Measurements from ENCODE around the gene PRKD3. TPM values are rescaled to one million over a fixed set of nuclear protein-coding genes. Genes with fewer than 3 reads are reported as not detected.
A peak's percentile ranks its signal among the peaks of the same experiment; 100 is the strongest.

The PRKD3 gene
- total RNA-seq (10 to 100 TPM; 17.4 to 24.6 (median 20.6) TPM), polyA plus RNA-seq (5.6 TPM)
- long read RNA-seq, donor 1, partial matches to known transcripts, result 3 of 14 reads
- long read RNA-seq, donor 1, other reads (novel, unspliced or antisense), result 11 of 14 reads
- long read RNA-seq, donor 2, partial matches to known transcripts, result 1 of 3 reads
- long read RNA-seq, donor 2, other reads (novel, unspliced or antisense), result 2 of 3 reads
- long read RNA-seq, donor 3, full-length matches to known transcripts, result 1 of 10 reads
- long read RNA-seq, donor 3, partial matches to known transcripts, result 2 of 10 reads
- long read RNA-seq, donor 3, other reads (novel, unspliced or antisense), result 7 of 10 reads
- long read RNA-seq, donor 4, full-length matches to known transcripts, result 1 of 3 reads
- long read RNA-seq, donor 4, partial matches to known transcripts, result 1 of 3 reads
- long read RNA-seq, donor 4, other reads (novel, unspliced or antisense), result 1 of 3 reads

GRCh38 chr2:37324786-37325624, at the start of gene PRKD3:
TSS of gene PRKD3 (minus strand) at chr2:37324833. CDS start at chr2:37316524, 8,309 bp downstream.
- ATAC-seq, result peak; percentile 90 to 94
- H3K27ac ChIP-seq (ENCODE audit: low read length), result peak within 1 kb of the TSS; percentile 62
- peak within 1 kb of the TSS; percentile 99 for H3K4me3 ChIP-seq (ENCODE audit: low read length)
- DNase-seq, result peak in 1 of 3 donors; percentile 75
- H3K4me1 ChIP-seq (ENCODE audit: control insufficient read depth, insufficient read depth, low read length), result no peaks in the 10 kb centered on the region
- intact Hi-C loops (cut with DNase I), result no loop called here
- no peaks in the 10 kb centered on the region for H3K27me3 ChIP-seq (ENCODE audit: control insufficient read depth, insufficient read depth)
- no peaks in the 10 kb centered on the region for H3K9me3 ChIP-seq (ENCODE audit: control insufficient read depth, low read length)
- WGBS, result 2% methylated on average over 78 of the region's 79 CpGs

DNA sequence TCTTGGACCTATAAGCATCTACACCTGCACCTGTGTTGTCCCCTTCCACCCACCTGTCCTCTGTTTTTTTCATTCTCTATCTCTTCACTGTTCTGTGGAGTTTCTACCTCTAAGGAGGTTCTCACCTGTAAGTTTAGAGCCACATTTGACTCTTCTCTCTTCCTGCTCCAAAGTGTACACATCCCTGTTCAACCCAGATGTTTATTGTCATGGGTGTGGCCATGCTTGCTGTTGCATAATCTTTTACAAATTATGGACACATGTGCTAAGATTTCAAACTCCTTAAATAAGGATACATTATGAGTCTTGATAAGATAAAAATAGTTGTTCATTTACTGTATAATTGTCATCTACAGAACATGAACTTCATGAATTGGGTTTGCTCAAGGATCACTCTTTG, 47.4 kb upstream of the PRKD3 start:
- Histone ChIP-seq H3K9me3 (ENCODE audit: control insufficient read depth, low read length) (no peaks in the 10 kb centered on the region), H3K4me1 (ENCODE audit: control insufficient read depth, insufficient read depth, low read length) (no peaks in the 10 kb centered on the region), H3K4me3 (ENCODE audit: low read length) (no peak overlapping the region), H3K27ac (ENCODE audit: low read length) (no peak overlapping the region), H3K27me3 (ENCODE audit: control insufficient read depth, insufficient read depth) (no peaks in the 10 kb centered on the region)
- intact Hi-C loops (cut with DNase I), result no loop called here
- DNase-seq (no peak), ATAC-seq (no peak)

DNA sequence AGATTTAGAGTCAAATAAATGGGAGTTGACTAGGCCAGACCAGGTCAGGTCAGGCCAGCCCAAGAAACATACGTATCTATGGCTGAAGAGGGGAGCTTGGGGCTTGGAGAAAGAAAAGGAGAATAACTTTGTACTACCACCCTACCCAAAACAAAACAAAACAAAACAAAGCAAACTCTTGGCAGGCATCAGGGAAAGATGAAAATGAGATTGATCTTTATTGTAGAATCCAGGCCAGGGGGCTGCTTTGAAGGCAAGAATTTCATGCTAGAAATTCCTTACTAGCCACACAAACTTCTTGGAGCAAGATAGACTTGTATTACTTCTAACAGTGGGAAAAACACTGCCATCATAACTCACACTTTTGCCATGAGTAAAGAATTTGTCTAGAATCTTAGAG, 46.0 kb upstream of the PRKD3 start:
- no peak overlapping the region for H3K27ac ChIP-seq (ENCODE audit: low read length)
- H3K9me3 ChIP-seq (ENCODE audit: control insufficient read depth, low read length), result no peaks in the 10 kb centered on the region
- WGBS, result 96% methylated on average over 1 of the region's 1 CpG
- intact Hi-C loops (cut with DNase I), result no loop called here
- no peak overlapping the region for H3K4me3 ChIP-seq (ENCODE audit: low read length)
- H3K4me1 ChIP-seq (ENCODE audit: control insufficient read depth, insufficient read depth, low read length), result no peaks in the 10 kb centered on the region
- H3K27me3 ChIP-seq (ENCODE audit: control insufficient read depth, insufficient read depth), result no peaks in the 10 kb centered on the region
- no peak for ATAC-seq
- no peak for DNase-seq

DNA sequence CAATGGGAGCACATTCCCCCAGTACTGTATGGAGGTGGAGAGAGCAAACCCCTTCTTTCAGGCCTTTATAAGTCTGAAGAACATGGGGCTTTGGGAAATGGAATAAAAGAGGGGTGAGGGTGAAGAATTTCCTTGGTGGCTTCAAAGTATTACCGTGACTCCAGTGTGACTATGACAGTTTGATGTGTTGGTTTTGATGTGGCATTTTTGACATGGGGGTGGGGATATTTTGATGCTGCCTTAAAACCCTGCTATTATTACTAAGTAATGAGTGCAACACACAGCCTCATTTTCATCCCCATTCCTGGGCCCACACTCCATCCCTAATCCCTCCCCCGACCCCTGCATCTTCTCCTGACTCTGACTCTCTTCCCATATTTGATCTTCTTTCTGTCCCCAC, 43.4 kb upstream of the PRKD3 start:
- H3K4me1 ChIP-seq (ENCODE audit: control insufficient read depth, insufficient read depth, low read length), result no peaks in the 10 kb centered on the region
- no peak overlapping the region for H3K27ac ChIP-seq (ENCODE audit: low read length)
- intact Hi-C loops (cut with DNase I), result no loop called here
- no peak overlapping the region for H3K4me3 ChIP-seq (ENCODE audit: low read length)
- no peaks in the 10 kb centered on the region for H3K9me3 ChIP-seq (ENCODE audit: control insufficient read depth, low read length)
- 98% methylated on average over 2 of the region's 2 CpGs for WGBS
- no peaks in the 10 kb centered on the region for H3K27me3 ChIP-seq (ENCODE audit: control insufficient read depth, insufficient read depth)
- ATAC-seq, result no peak
- no peak for DNase-seq

DNA sequence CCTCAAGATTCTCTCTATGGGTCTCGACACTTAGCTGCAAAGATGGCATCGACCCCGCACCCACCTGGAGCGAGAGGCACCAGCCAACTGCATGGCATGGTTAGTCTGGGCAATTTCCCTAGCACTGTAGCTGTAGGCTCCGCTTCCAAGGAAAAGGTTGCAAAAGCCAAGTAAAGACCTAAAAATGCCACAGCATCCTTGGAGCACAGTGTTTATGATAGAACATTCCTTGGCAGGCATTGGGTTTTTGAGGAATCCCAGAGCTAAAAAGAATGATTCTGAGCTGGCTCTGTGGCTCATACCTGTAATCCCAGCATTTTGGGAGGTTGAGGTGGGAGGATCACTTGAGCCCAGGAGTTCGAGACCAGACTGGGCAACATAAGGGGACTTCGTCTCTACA, 42.7 kb upstream of the PRKD3 start:
- Histone ChIP-seq H3K27me3 (ENCODE audit: control insufficient read depth, insufficient read depth) (no peaks in the 10 kb centered on the region), H3K4me3 (ENCODE audit: low read length) (no peak overlapping the region), H3K9me3 (ENCODE audit: control insufficient read depth, low read length) (no peaks in the 10 kb centered on the region), H3K4me1 (ENCODE audit: control insufficient read depth, insufficient read depth, low read length) (no peaks in the 10 kb centered on the region), H3K27ac (ENCODE audit: low read length) (no peak overlapping the region)
- WGBS, result 96% methylated on average over 7 of the region's 7 CpGs
- DNase-seq (no peak), ATAC-seq (no peak)
- intact Hi-C loops (cut with DNase I), result no loop called here

GRCh38 chr2:37366773-37367172, 42.1 kb upstream of the PRKD3 start:
- peak in 1 of 2 donors; percentile 51 for ATAC-seq
- Histone ChIP-seq H3K9me3 (ENCODE audit: control insufficient read depth, low read length) (no peaks in the 10 kb centered on the region), H3K27ac (ENCODE audit: low read length) (no peak overlapping the region), H3K4me3 (ENCODE audit: low read length) (no peak overlapping the region), H3K4me1 (ENCODE audit: control insufficient read depth, insufficient read depth, low read length) (no peaks in the 10 kb centered on the region), H3K27me3 (ENCODE audit: control insufficient read depth, insufficient read depth) (no peaks in the 10 kb centered on the region)
- DNase-seq, result no peak
- intact Hi-C loops (cut with DNase I), result no loop called here
- WGBS, result 62% methylated on average over 4 of the region's 4 CpGs

GRCh38 chr2:37365669-37366068, 41.0 kb upstream of the PRKD3 start:
- DNase-seq (no peak), ATAC-seq (no peak)
- intact Hi-C loops (cut with DNase I), result no loop called here
- Histone ChIP-seq H3K27ac (ENCODE audit: low read length) (no peak overlapping the region), H3K4me1 (ENCODE audit: control insufficient read depth, insufficient read depth, low read length) (no peaks in the 10 kb centered on the region), H3K4me3 (ENCODE audit: low read length) (no peak overlapping the region), H3K9me3 (ENCODE audit: control insufficient read depth, low read length) (no peaks in the 10 kb centered on the region), H3K27me3 (ENCODE audit: control insufficient read depth, insufficient read depth) (no peaks in the 10 kb centered on the region)
- WGBS, result 93% methylated on average over 2 of the region's 2 CpGs

- DNase-seq, result no peak
- no peak for ATAC-seq
- intact Hi-C loops (cut with DNase I), result no loop called here
- H3K4me1 ChIP-seq (ENCODE audit: control insufficient read depth, insufficient read depth, low read length), result no peaks in the 10 kb centered on the region
- WGBS, result 95% methylated on average over 6 of the region's 6 CpGs
- no peaks in the 10 kb centered on the region for H3K27me3 ChIP-seq (ENCODE audit: control insufficient read depth, insufficient read depth)
- no peaks in the 10 kb centered on the region for H3K9me3 ChIP-seq (ENCODE audit: control insufficient read depth, low read length)
- no peak overlapping the region for H3K4me3 ChIP-seq (ENCODE audit: low read length)
- H3K27ac ChIP-seq (ENCODE audit: low read length), result no peak overlapping the region
Measured at GRCh38 chr2:37364351-37364750, 39.7 kb upstream of the PRKD3 start.

GRCh38 chr2:37361994-37362698, 37.5 kb upstream of the PRKD3 start:
- ATAC-seq (no peak), DNase-seq (no peak)
- Histone ChIP-seq H3K4me3 (ENCODE audit: low read length) (no peak overlapping the region), H3K4me1 (ENCODE audit: control insufficient read depth, insufficient read depth, low read length) (no peaks in the 10 kb centered on the region), H3K9me3 (ENCODE audit: control insufficient read depth, low read length) (no peaks in the 10 kb centered on the region), H3K27ac (ENCODE audit: low read length) (no peak overlapping the region), H3K27me3 (ENCODE audit: control insufficient read depth, insufficient read depth) (no peaks in the 10 kb centered on the region)
- intact Hi-C loops (cut with DNase I), result no loop called here
- WGBS, result 79% methylated on average over 9 of the region's 9 CpGs

GRCh38 chr2:37361216-37361815, 36.7 kb upstream of the PRKD3 start:
- ATAC-seq (no peak), DNase-seq (no peak)
- intact Hi-C loops (cut with DNase I), result no loop called here
- no peaks in the 10 kb centered on the region for H3K4me1 ChIP-seq (ENCODE audit: control insufficient read depth, insufficient read depth, low read length)
- WGBS, result 91% methylated on average over 3 of the region's 3 CpGs
- no peak overlapping the region for H3K4me3 ChIP-seq (ENCODE audit: low read length)
- H3K9me3 ChIP-seq (ENCODE audit: control insufficient read depth, low read length), result no peaks in the 10 kb centered on the region
- H3K27ac ChIP-seq (ENCODE audit: low read length), result no peak overlapping the region
- no peaks in the 10 kb centered on the region for H3K27me3 ChIP-seq (ENCODE audit: control insufficient read depth, insufficient read depth)
